ENCODE measurements around the gene KIRREL3.

GRCh38 chr11:126598344-126599216 lies 402.0 kb downstream of the KIRREL3 start:
- TF ChIP-seq, protein P1, sequence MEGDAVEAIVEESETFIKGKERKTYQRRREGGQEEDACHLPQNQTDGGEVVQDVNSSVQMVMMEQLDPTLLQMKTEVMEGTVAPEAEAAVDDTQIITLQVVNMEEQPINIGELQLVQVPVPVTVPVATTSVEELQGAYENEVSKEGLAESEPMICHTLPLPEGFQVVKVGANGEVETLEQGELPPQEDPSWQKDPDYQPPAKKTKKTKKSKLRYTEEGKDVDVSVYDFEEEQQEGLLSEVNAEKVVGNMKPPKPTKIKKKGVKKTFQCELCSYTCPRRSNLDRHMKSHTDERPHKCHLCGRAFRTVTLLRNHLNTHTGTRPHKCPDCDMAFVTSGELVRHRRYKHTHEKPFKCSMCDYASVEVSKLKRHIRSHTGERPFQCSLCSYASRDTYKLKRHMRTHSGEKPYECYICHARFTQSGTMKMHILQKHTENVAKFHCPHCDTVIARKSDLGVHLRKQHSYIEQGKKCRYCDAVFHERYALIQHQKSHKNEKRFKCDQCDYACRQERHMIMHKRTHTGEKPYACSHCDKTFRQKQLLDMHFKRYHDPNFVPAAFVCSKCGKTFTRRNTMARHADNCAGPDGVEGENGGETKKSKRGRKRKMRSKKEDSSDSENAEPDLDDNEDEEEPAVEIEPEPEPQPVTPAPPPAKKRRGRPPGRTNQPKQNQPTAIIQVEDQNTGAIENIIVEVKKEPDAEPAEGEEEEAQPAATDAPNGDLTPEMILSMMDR (IDR thresholded peaks at IDR 0.05), result no peak
- TF ChIP-seq POLR2A (IDR thresholded peaks at IDR 0.05), result no peak
